Measurements from ENCODE around the gene COL28A1.

DNA sequence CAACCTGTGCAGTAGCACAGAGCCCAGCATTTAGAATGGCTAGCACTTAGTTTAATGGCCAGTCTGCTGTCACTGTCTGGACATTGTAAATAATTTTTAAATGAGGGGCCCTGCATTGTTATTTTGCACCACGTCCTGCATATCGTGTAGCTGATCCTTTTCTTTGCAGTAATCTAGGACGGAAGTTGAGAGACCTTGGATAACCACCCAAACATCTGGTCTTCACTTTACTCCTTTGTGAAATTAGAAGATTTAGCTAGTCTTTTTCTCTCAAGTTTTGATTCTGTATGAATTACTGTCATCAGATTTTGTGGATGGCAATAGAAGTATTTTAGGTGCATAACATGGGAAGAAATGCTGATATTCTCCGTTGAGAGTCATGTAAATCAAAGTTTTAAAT is 32.9 kb upstream of the COL28A1 start:
- TF ChIP-seq, protein P1, sequence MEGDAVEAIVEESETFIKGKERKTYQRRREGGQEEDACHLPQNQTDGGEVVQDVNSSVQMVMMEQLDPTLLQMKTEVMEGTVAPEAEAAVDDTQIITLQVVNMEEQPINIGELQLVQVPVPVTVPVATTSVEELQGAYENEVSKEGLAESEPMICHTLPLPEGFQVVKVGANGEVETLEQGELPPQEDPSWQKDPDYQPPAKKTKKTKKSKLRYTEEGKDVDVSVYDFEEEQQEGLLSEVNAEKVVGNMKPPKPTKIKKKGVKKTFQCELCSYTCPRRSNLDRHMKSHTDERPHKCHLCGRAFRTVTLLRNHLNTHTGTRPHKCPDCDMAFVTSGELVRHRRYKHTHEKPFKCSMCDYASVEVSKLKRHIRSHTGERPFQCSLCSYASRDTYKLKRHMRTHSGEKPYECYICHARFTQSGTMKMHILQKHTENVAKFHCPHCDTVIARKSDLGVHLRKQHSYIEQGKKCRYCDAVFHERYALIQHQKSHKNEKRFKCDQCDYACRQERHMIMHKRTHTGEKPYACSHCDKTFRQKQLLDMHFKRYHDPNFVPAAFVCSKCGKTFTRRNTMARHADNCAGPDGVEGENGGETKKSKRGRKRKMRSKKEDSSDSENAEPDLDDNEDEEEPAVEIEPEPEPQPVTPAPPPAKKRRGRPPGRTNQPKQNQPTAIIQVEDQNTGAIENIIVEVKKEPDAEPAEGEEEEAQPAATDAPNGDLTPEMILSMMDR (IDR thresholded peaks at IDR 0.05): no peak
- TF ChIP-seq POLR2AphosphoS5 (IDR thresholded peaks at IDR 0.05) (no peak), POLR2A (IDR thresholded peaks at IDR 0.05) (no peak)
